ENCODE results near the gene GRAP2. TPM values are rescaled to one million over a fixed set of nuclear protein-coding genes. Genes with fewer than 3 reads are reported as not detected.

The GRAP2 gene
- total and polyA plus RNA-seq, 2 of the 13 experiments (the other 11 are each of a cell fraction or from before 2014, with no cell fraction given) = 0.15 TPM; not detected in 1

DNA sequence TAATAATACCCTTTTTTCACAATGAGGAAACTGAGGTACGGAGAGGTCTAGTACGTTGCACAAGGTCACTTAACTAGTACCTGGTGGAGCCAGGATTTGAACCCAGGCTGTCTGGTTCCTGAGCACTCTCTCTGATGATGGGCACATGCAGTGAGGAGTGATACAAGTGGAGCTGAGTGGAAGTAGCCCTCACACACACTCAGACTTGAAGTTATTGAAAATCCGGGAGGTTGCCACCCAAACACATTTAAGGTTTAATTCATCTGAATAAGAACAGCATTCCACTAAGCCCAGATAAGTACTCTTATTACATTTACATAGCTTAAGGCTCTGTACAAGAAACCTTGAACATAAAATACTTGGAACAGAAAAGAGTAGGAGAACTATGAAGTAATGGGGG, 4.8 kb downstream of the GRAP2 start (continued):
- TF ChIP-seq, protein P1, sequence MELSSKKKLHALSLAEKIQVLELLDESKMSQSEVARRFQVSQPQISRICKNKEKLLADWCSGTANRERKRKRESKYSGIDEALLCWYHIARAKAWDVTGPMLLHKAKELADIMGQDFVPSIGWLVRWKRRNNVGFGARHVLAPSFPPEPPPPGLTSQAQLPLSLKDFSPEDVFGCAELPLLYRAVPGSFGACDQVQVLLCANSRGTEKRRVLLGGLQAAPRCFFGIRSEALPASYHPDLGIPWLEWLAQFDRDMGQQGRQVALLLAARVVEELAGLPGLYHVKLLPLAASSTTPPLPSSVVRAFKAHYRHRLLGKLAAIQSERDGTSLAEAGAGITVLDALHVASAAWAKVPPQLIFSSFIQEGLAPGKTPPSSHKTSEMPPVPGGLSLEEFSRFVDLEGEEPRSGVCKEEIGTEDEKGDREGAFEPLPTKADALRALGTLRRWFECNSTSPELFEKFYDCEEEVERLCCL (CRISPR knock-in tag; IDR thresholded peaks at IDR 0.05; ENCODE audit: borderline replicate concordance) = no peak
- TF ChIP-seq ZNF563 (CRISPR knock-in tag; IDR thresholded peaks at IDR 0.05) (no peak), SOX13 (IDR thresholded peaks at IDR 0.05) (no peak), SOX13 (CRISPR knock-in tag; conservative IDR thresholded peaks at IDR 0.05 in 1 of 2, IDR thresholded peaks at IDR 0.05 in 1 of 2) (no peak), NR2F6 (IDR thresholded peaks at IDR 0.05) (no peak), NR2F6 (CRISPR knock-in tag; IDR thresholded peaks at IDR 0.05) (no peak)

DNA sequence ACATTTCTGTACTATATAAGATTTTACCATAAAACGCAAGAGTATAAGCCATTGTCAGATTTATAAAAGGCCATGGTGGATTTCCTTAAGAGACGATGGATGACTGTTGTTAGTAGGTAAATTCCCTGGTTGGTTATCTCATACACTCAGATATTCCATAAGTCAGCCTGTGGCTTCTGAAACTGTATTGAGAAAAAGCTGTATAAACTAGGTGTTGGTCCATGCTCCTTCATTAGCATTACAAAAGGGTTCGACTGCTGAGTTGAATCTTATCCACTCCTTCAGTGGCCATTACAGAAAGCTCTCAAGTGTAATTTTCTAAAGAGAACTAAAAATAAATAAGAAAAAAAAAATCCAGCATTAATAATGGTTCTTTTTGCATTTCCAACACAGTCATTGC, 5.3 kb downstream of the GRAP2 start:
- no peak for FAIRE-seq

More for the DNA sequence above, 5.3 kb downstream of the GRAP2 start:
- POLR2A ChIA-PET = no interaction called here
- no peak overlapping the region for H2AFZ ChIP-seq (ENCODE audit: low read length)
- no peak overlapping the region for H3K9ac ChIP-seq (ENCODE audit: insufficient read depth, low read depth, low read length)
- H3K79me2 ChIP-seq (ENCODE audit: insufficient read depth, low read length) = no peaks in the 10 kb centered on the region
- no peak overlapping the region for H3K27ac ChIP-seq (ENCODE audit: extremely low read length, insufficient read depth, low read length)
- no peak for TF ChIP-seq ZBTB1 (CRISPR knock-in tag; IDR thresholded peaks at IDR 0.05; ENCODE audit: borderline replicate concordance)
- no peak for TF ChIP-seq ZNF839 (CRISPR knock-in tag; IDR thresholded peaks at IDR 0.05; ENCODE audit: borderline replicate concordance)
- TF ChIP-seq, protein P2, sequence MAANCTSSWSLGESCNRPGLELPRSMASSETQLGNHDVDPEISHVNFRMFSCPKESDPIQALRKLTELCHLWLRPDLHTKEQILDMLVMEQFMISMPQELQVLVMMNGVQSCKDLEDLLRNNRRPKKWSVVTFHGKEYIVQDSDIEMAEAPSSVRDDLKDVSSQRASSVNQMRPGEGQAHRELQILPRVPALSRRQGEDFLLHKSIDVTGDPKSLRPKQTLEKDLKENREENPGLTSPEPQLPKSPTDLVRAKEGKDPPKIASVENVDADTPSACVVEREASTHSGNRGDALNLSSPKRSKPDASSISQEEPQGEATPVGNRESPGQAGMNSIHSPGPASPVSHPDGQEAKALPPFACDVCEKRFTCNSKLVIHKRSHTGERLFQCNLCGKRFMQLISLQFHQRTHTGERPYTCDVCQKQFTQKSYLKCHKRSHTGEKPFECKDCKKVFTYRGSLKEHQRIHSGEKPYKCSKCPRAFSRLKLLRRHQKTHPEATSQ (CRISPR knock-in tag; IDR thresholded peaks at IDR 0.05; ENCODE audit: borderline replicate concordance) = no peak
- no peak for TF ChIP-seq ZNF382 (CRISPR knock-in tag; IDR thresholded peaks at IDR 0.05; ENCODE audit: borderline replicate concordance)
- TF ChIP-seq ATF1 (CRISPR knock-in tag; IDR thresholded peaks at IDR 0.05) = no peak
- TF ChIP-seq, protein P3, sequence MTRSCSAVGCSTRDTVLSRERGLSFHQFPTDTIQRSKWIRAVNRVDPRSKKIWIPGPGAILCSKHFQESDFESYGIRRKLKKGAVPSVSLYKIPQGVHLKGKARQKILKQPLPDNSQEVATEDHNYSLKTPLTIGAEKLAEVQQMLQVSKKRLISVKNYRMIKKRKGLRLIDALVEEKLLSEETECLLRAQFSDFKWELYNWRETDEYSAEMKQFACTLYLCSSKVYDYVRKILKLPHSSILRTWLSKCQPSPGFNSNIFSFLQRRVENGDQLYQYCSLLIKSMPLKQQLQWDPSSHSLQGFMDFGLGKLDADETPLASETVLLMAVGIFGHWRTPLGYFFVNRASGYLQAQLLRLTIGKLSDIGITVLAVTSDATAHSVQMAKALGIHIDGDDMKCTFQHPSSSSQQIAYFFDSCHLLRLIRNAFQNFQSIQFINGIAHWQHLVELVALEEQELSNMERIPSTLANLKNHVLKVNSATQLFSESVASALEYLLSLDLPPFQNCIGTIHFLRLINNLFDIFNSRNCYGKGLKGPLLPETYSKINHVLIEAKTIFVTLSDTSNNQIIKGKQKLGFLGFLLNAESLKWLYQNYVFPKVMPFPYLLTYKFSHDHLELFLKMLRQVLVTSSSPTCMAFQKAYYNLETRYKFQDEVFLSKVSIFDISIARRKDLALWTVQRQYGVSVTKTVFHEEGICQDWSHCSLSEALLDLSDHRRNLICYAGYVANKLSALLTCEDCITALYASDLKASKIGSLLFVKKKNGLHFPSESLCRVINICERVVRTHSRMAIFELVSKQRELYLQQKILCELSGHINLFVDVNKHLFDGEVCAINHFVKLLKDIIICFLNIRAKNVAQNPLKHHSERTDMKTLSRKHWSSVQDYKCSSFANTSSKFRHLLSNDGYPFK (CRISPR knock-in tag; IDR thresholded peaks at IDR 0.05; ENCODE audit: borderline replicate concordance) = no peak
- TF ChIP-seq ZNF138 (CRISPR knock-in tag; IDR thresholded peaks at IDR 0.05; ENCODE audit: low read depth) = no peak
- no peak for TF ChIP-seq SMAD1 (CRISPR knock-in tag; IDR thresholded peaks at IDR 0.05; ENCODE audit: borderline replicate concordance, low read depth)
- no peak for TF ChIP-seq RCOR2 (CRISPR knock-in tag; IDR thresholded peaks at IDR 0.05)
- no peak for TF ChIP-seq NKX3-1 (CRISPR knock-in tag; IDR thresholded peaks at IDR 0.05)
- no peak for TF ChIP-seq HCFC1 (IDR thresholded peaks at IDR 0.05; ENCODE audit: low read depth, low read length)
- no peak for TF ChIP-seq HIVEP1 (CRISPR knock-in tag; IDR thresholded peaks at IDR 0.05)
- TF ChIP-seq, protein P4, sequence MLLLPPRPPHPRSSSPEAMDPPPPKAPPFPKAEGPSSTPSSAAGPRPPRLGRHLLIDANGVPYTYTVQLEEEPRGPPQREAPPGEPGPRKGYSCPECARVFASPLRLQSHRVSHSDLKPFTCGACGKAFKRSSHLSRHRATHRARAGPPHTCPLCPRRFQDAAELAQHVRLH (CRISPR knock-in tag; IDR thresholded peaks at IDR 0.05; ENCODE audit: borderline replicate concordance, low read depth) = no peak
- peaks cover 0 to 30% of the 10 kb centered on the region in 2 experiments; a peak in 4 of 5 replicates for H3K27me3 ChIP-seq (ENCODE audit: control insufficient read depth in 1 of 2, insufficient read depth in 2 of 2, low read length in 2 of 2)
- intact Hi-C loops (cut with micrococcal nuclease; ENCODE audit: unreplicated experiment) = loop anchor here (5.0 kb wide), 1 partner anchor 561 kb away; no protein-coding TSS in a partner anchor
- no peak for DNase-seq (ENCODE audit: low spot score)
- no peaks in the 10 kb centered on the region for H3K4me1 ChIP-seq (ENCODE audit: insufficient read depth, low read length)
- 7% methylated on average over 3 of the region's 3 CpGs for WGBS (ENCODE audit: low lambda C conversion rate)
- no peak overlapping the region for H3K4me3 ChIP-seq (replicated peaks in 1 of 3; ENCODE audit: insufficient read depth in 1 of 3, low read depth in 2 of 3, low read length in 3 of 3)
- ATAC-seq = no peak
- no TSS peak for BruUV-seq (replicated peaks)
- CTCF ChIA-PET (ENCODE audit: low intra/inter-chr PET ratio, low total read pairs) = no interaction called here
- H3K36me3 ChIP-seq (replicated peaks in 1 of 2; ENCODE audit: control insufficient read depth in 1 of 2, insufficient read depth in 2 of 2, low read length in 2 of 2) = no peaks in the 10 kb centered on the region
- H3K4me2 ChIP-seq (ENCODE audit: low read depth, low read length) = no peak overlapping the region
- no peaks in the 10 kb centered on the region for H3K9me3 ChIP-seq (ENCODE audit: low read length)
- H4K20me1 ChIP-seq (ENCODE audit: insufficient read depth, low read length) = no peaks in the 10 kb centered on the region
- in situ Hi-C loops (cut with HindIII; ENCODE audit: extremely low pct_ligation_motif_present, low pct_unique_long_range_greater_than_20kb) = no loop called here

All from HepG2 (cell line).